ENCODE data around the gene MCM9.

Gene MCM9

GRCh38 chr6:118965371-118965770 lies 30.4 kb upstream of the MCM9 start:
- Histone ChIP-seq H3K4me3 (ENCODE audit: low read length) (no peak overlapping the region), H3K27me3 (replicated peaks; ENCODE audit: control insufficient read depth, insufficient read depth, low read length) (no peaks in the 10 kb centered on the region), H3K9me3 (ENCODE audit: control insufficient read depth, low read length) (no peaks in the 10 kb centered on the region), H3K36me3 (ENCODE audit: control insufficient read depth, insufficient read depth, low read length, severe bottlenecking) (no peaks in the 10 kb centered on the region), H3K9ac (ENCODE audit: low read length) (no peak overlapping the region), H3K4me1 (ENCODE audit: control insufficient read depth, insufficient read depth, low read length) (peaks cover 4% of the 10 kb centered on the region)
- no peak for DNase-seq (ENCODE audit: low read depth)

- Histone ChIP-seq H3K4me1 (ENCODE audit: control insufficient read depth, insufficient read depth, low read length) (peaks cover 4% of the 10 kb centered on the region), H3K9ac (ENCODE audit: low read length) (no peak overlapping the region), H3K4me3 (ENCODE audit: low read length) (no peak overlapping the region), H3K36me3 (ENCODE audit: control insufficient read depth, insufficient read depth, low read length, severe bottlenecking) (no peaks in the 10 kb centered on the region), H3K27me3 (replicated peaks; ENCODE audit: control insufficient read depth, insufficient read depth, low read length) (no peaks in the 10 kb centered on the region), H3K9me3 (ENCODE audit: control insufficient read depth, low read length) (no peaks in the 10 kb centered on the region)
- DNase-seq (ENCODE audit: low read depth): peak; percentile 55
These were observed 28.0 kb upstream of the MCM9 start for GRCh38 chr6:118963003-118963402.

DNA sequence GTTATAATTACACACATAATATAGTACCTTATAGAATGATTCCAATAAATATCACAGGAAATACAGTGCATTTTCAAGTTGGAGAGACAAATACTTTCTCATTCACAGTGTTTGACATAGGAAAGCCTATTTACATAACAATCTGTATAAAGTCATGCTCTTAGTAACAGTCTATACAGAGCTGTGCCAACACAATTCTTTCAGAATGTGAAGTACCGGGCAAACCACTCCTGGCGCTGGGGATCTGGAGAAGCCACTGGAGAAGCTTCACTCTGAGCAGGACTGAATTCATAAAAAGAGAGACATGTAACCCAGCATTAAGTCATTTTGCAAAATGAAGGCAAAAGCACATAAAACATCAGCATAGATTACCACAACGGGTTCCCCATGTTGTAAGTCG lies 24.9 kb upstream of the MCM9 start:
- DNase-seq (ENCODE audit: low read depth): no peak
- H3K27me3 ChIP-seq (replicated peaks; ENCODE audit: control insufficient read depth, insufficient read depth, low read length): no peaks in the 10 kb centered on the region
- H3K9ac ChIP-seq (ENCODE audit: low read length): no peak overlapping the region
- no peaks in the 10 kb centered on the region for H3K36me3 ChIP-seq (ENCODE audit: control insufficient read depth, insufficient read depth, low read length, severe bottlenecking)
- H3K4me1 ChIP-seq (ENCODE audit: control insufficient read depth, insufficient read depth, low read length): peaks cover 4% of the 10 kb centered on the region
- no peak overlapping the region for H3K4me3 ChIP-seq (ENCODE audit: low read length)
- H3K9me3 ChIP-seq (ENCODE audit: control insufficient read depth, low read length): no peaks in the 10 kb centered on the region

DNA sequence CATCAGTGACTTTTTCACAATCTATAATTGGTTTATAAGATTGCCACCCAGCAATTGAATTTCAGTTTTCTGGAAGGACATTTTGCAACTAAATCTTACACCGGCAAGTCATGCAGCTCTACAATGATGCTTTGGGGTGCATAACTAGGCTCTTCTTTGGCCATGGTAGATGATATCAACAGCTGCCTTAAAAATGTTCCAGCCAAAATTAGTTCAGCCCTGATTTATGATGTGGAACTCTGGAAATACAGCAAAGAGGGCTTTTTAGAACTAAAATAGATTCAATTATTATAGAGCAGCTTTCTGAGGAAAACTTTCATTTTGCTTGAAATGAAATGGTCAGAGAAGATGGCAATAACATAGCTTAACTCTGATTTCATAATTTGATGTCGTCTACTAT lies 18.4 kb upstream of the MCM9 start:
- H3K4me1 ChIP-seq (ENCODE audit: control insufficient read depth, insufficient read depth, low read length): no peaks in the 10 kb centered on the region
- no peaks in the 10 kb centered on the region for H3K9me3 ChIP-seq (ENCODE audit: control insufficient read depth, low read length)
- no peak for DNase-seq (ENCODE audit: low read depth)
- H3K27me3 ChIP-seq (replicated peaks; ENCODE audit: control insufficient read depth, insufficient read depth, low read length): no peaks in the 10 kb centered on the region
- H3K4me3 ChIP-seq (ENCODE audit: low read length): no peak overlapping the region
- no peaks in the 10 kb centered on the region for H3K36me3 ChIP-seq (ENCODE audit: control insufficient read depth, insufficient read depth, low read length, severe bottlenecking)
- H3K9ac ChIP-seq (ENCODE audit: low read length): no peak overlapping the region

DNA sequence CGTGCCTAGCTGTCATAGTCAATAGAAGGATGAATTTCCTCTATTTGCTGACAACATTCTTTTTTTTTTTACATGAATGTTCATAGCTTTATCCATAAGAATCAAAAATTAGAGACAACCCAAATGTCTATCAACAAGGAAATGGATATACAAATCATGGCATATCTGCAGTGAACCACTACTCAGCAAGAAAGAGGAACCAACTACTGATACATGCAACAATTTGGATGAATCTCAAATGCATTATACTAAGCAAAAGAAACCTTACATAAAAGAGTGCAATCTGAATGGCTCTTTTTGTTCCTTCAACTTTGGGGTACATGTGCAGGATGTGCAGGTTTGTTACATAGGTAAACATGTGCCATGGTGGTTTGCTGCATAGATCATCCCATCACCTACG lies 17.7 kb upstream of the MCM9 start:
- no peak overlapping the region for H3K4me3 ChIP-seq (ENCODE audit: low read length)
- no peaks in the 10 kb centered on the region for H3K9me3 ChIP-seq (ENCODE audit: control insufficient read depth, low read length)
- no peak overlapping the region for H3K9ac ChIP-seq (ENCODE audit: low read length)
- H3K27me3 ChIP-seq (replicated peaks; ENCODE audit: control insufficient read depth, insufficient read depth, low read length): no peaks in the 10 kb centered on the region
- no peaks in the 10 kb centered on the region for H3K36me3 ChIP-seq (ENCODE audit: control insufficient read depth, insufficient read depth, low read length, severe bottlenecking)
- no peak for DNase-seq (ENCODE audit: low read depth)
- no peaks in the 10 kb centered on the region for H3K4me1 ChIP-seq (ENCODE audit: control insufficient read depth, insufficient read depth, low read length)

DNA sequence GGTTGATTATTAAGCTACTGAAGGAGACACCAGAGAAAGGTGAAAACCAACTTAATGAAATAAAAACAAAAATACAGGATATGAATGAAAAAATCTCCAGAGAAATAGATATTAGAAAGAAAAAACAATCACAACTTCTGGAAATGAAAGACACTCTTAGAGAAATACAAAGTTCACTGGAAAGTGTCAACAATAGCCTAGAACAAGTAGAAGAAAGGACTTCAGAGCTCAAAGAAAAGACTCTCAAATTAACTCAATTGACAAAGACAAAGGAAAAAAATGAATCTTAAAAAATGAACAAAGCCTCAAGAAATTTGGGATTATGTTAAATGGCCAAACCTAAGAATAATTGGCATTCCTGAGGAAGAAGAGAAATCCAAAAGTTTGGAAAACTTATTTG lies 10.3 kb upstream of the MCM9 start:
- Histone ChIP-seq H3K27me3 (replicated peaks; ENCODE audit: control insufficient read depth, insufficient read depth, low read length) (no peaks in the 10 kb centered on the region), H3K9me3 (ENCODE audit: control insufficient read depth, low read length) (peaks cover 5% of the 10 kb centered on the region), H3K4me3 (ENCODE audit: low read length) (no peak overlapping the region), H3K36me3 (ENCODE audit: control insufficient read depth, insufficient read depth, low read length, severe bottlenecking) (no peaks in the 10 kb centered on the region), H3K9ac (ENCODE audit: low read length) (no peak overlapping the region), H3K4me1 (ENCODE audit: control insufficient read depth, insufficient read depth, low read length) (peaks cover 1% of the 10 kb centered on the region)
- no peak for DNase-seq (ENCODE audit: low read depth)

- no peak overlapping the region for H3K4me3 ChIP-seq (ENCODE audit: low read length)
- H3K27me3 ChIP-seq (replicated peaks; ENCODE audit: control insufficient read depth, insufficient read depth, low read length): no peaks in the 10 kb centered on the region
- no peak for DNase-seq (ENCODE audit: low read depth)
- no peak overlapping the region for H3K9ac ChIP-seq (ENCODE audit: low read length)
- peaks cover 5% of the 10 kb centered on the region for H3K9me3 ChIP-seq (ENCODE audit: control insufficient read depth, low read length)
- no peaks in the 10 kb centered on the region for H3K36me3 ChIP-seq (ENCODE audit: control insufficient read depth, insufficient read depth, low read length, severe bottlenecking)
- peaks cover 12% of the 10 kb centered on the region for H3K4me1 ChIP-seq (ENCODE audit: control insufficient read depth, insufficient read depth, low read length)
These were observed 5.8 kb upstream of the MCM9 start for GRCh38 chr6:118940770-118941169.

GRCh38 chr6:118939683-118940082 lies 4.7 kb upstream of the MCM9 start:
- Histone ChIP-seq H3K9ac (ENCODE audit: low read length) (no peak overlapping the region), H3K9me3 (ENCODE audit: control insufficient read depth, low read length) (no peaks in the 10 kb centered on the region), H3K4me3 (ENCODE audit: low read length) (no peak overlapping the region), H3K36me3 (ENCODE audit: control insufficient read depth, insufficient read depth, low read length, severe bottlenecking) (no peaks in the 10 kb centered on the region), H3K27me3 (replicated peaks; ENCODE audit: control insufficient read depth, insufficient read depth, low read length) (no peaks in the 10 kb centered on the region), H3K4me1 (ENCODE audit: control insufficient read depth, insufficient read depth, low read length) (peaks cover 12% of the 10 kb centered on the region)
- DNase-seq (ENCODE audit: low read depth): no peak

DNA sequence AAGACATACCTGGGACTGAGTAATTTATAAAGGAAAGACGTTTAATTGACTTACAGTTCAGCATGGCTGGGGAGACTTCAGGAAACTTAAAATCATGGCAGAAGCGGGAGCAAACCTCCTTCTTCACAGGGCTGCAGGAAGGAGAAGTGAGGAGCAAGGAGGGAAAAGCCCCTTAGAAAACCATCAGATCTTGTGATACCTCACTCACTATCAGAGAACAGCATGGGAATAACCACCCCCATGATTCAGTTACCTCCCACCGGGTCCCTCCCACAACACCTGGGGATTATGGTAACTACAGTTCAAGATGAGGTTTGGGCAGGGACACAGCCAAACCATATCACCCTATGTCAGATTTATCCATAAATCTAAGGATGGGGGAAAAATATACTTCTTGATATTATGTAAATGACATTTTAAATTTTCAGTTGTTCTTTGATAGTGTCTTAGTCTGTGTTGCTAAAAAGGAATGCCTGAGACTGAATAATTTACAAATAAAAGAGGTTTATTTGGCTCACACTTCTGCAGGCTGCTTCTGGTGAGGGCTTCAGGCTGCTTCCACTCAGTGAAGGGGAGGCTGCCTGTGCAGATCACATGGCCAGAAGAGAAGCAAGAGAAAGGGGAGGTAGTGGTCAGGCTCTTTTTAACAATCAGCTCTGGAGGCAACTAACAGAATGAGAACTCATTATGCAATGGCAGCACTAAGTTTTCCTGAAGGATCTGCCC lies 1.2 kb upstream of the MCM9 start:
- DNase-seq (ENCODE audit: low read depth): no peak
- H3K9ac ChIP-seq (ENCODE audit: low read length): no peak overlapping the region
- peaks cover 20% of the 10 kb centered on the region for H3K4me1 ChIP-seq (ENCODE audit: control insufficient read depth, insufficient read depth, low read length)
- H3K27me3 ChIP-seq (replicated peaks; ENCODE audit: control insufficient read depth, insufficient read depth, low read length): no peaks in the 10 kb centered on the region
- H3K36me3 ChIP-seq (ENCODE audit: control insufficient read depth, insufficient read depth, low read length, severe bottlenecking): peaks cover 6% of the 10 kb centered on the region
- H3K4me3 ChIP-seq (ENCODE audit: low read length): no peak overlapping the region
- H3K9me3 ChIP-seq (ENCODE audit: control insufficient read depth, low read length): no peaks in the 10 kb centered on the region

DNA sequence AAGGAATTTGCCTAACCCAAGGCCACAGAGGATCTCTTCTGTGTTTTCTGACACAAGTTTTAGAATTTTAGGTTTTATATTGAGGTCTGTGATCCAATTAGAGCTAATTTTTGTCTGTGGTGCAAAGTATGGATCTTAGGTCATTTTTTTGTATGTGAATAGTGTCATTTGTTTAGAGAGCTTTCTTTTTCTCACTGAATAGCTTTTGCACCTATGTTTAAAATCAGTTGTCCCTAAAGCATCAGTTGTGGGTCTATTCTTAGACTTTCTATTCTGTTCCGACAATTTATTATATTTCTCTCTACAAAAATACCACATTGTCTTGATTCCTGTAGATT lies 341 bp upstream of the MCM9 start:
- peaks cover 14% of the 10 kb centered on the region for H3K36me3 ChIP-seq (ENCODE audit: control insufficient read depth, insufficient read depth, low read length, severe bottlenecking)

GRCh38 chr6:118933855-118934460 lies 1.0 kb downstream of the MCM9 start:
- peaks cover 18% of the 10 kb centered on the region for H3K36me3 ChIP-seq (ENCODE audit: control insufficient read depth, insufficient read depth, low read length, severe bottlenecking)
- peak overlapping the region; percentile 45 for H3K9ac ChIP-seq (ENCODE audit: low read length)
- DNase-seq (ENCODE audit: low read depth): no peak
- peaks cover 8% of the 10 kb centered on the region for H3K4me1 ChIP-seq (ENCODE audit: control insufficient read depth, insufficient read depth, low read length)
- no peaks in the 10 kb centered on the region for H3K27me3 ChIP-seq (replicated peaks; ENCODE audit: control insufficient read depth, insufficient read depth, low read length)
- peak overlapping the region; percentile 94 for H3K4me3 ChIP-seq (ENCODE audit: low read length)
- H3K9me3 ChIP-seq (ENCODE audit: control insufficient read depth, low read length): no peaks in the 10 kb centered on the region

More for the DNA sequence above, 341 bp upstream of the MCM9 start:
- peak overlapping the region; percentile 94 for H3K4me3 ChIP-seq (ENCODE audit: low read length)
- H3K9ac ChIP-seq (ENCODE audit: low read length): peak overlapping the region; percentile 93
- DNase-seq (ENCODE audit: low read depth): no peak
- H3K9me3 ChIP-seq (ENCODE audit: control insufficient read depth, low read length): no peaks in the 10 kb centered on the region
- H3K4me1 ChIP-seq (ENCODE audit: control insufficient read depth, insufficient read depth, low read length): peaks cover 20% of the 10 kb centered on the region
- H3K27me3 ChIP-seq (replicated peaks; ENCODE audit: control insufficient read depth, insufficient read depth, low read length): no peaks in the 10 kb centered on the region

- peak; percentile 8 for DNase-seq (ENCODE audit: low read depth)
- peaks cover 21% of the 10 kb centered on the region for H3K36me3 ChIP-seq (ENCODE audit: control insufficient read depth, insufficient read depth, low read length, severe bottlenecking)
These were observed 2.5 kb downstream of the MCM9 start for GRCh38 chr6:118932421-118932820.

More at GRCh38 chr6:118932421-118932820, 2.5 kb downstream of the MCM9 start:
- Histone ChIP-seq H3K4me1 (ENCODE audit: control insufficient read depth, insufficient read depth, low read length) (peaks cover 8% of the 10 kb centered on the region), H3K4me3 (ENCODE audit: low read length) (no peak overlapping the region), H3K9me3 (ENCODE audit: control insufficient read depth, low read length) (no peaks in the 10 kb centered on the region), H3K27me3 (replicated peaks; ENCODE audit: control insufficient read depth, insufficient read depth, low read length) (no peaks in the 10 kb centered on the region), H3K9ac (ENCODE audit: low read length) (no peak overlapping the region)

All from adipocyte (in vitro differentiated cells).